Measurements from ENCODE around the gene PKN1.

PKN1 gene

GRCh38 chr19:14516048-14516534 is 83.0 kb downstream of the PKN1 start:
- ATAC-seq: no peak

GRCh38 chr19:14516746-14517438 is 83.8 kb downstream of the PKN1 start:
- ATAC-seq: no peak

- no peak for ATAC-seq
Measured at GRCh38 chr19:14517446-14517839, 84.3 kb downstream of the PKN1 start.

GRCh38 chr19:14517840-14518505 is 84.9 kb downstream of the PKN1 start, which contains the start of gene DNAJB1:
Gene DNAJB1, minus strand, starts transcription at chr19:14518397. Its CDS starts 48 bp downstream, at chr19:14518349.
- peak; percentile 60 to 65 for ATAC-seq

GRCh38 chr19:14519245-14519859 is 86.2 kb downstream of the PKN1 start:
- ATAC-seq: no peak

- peak; percentile 4 to 14 for ATAC-seq
Measured at GRCh38 chr19:14519860-14520407, 86.8 kb downstream of the PKN1 start.

- no peak for ATAC-seq
Measured at GRCh38 chr19:14520543-14520942, 87.4 kb downstream of the PKN1 start.
